ENCODE results near the gene ZSCAN20.

ZSCAN20 gene

GRCh38 chr1:33464552-33464951 is 7.9 kb upstream of the ZSCAN20 start:
- H3K36me3 ChIP-seq (ENCODE audit: insufficient read depth, low read length): no peaks in the 10 kb centered on the region
- no peaks in the 10 kb centered on the region for H3K79me2 ChIP-seq (ENCODE audit: control insufficient read depth, insufficient read depth, low read length, unreplicated experiment)
- no peaks in the 10 kb centered on the region for H3K27me3 ChIP-seq (ENCODE audit: insufficient read depth, low read length)
- H3K4me1 ChIP-seq (ENCODE audit: control insufficient read depth, insufficient read depth, low read length, unreplicated experiment): peaks cover 8% of the 10 kb centered on the region
- H3K4me3 ChIP-seq (ENCODE audit: low read depth, low read length): no peak overlapping the region
- no peak overlapping the region for H2AFZ ChIP-seq (ENCODE audit: low read length, unreplicated experiment)
- no peak overlapping the region for H3K27ac ChIP-seq (ENCODE audit: low read depth, low read length)

GRCh38 chr1:33465316-33465715 is 7.1 kb upstream of the ZSCAN20 start:
- H2AFZ ChIP-seq (ENCODE audit: low read length, unreplicated experiment): no peak overlapping the region
- H3K4me1 ChIP-seq (ENCODE audit: control insufficient read depth, insufficient read depth, low read length, unreplicated experiment): peaks cover under 1% of the 10 kb centered on the region
- H3K27me3 ChIP-seq (ENCODE audit: insufficient read depth, low read length): no peaks in the 10 kb centered on the region

GRCh38 chr1:33466159-33466558 is 6.3 kb upstream of the ZSCAN20 start:
- H2AFZ ChIP-seq (ENCODE audit: low read length, unreplicated experiment): no peak overlapping the region
- peaks cover 5% of the 10 kb centered on the region for H3K4me1 ChIP-seq (ENCODE audit: control insufficient read depth, insufficient read depth, low read length, unreplicated experiment)
- H3K27ac ChIP-seq (ENCODE audit: low read depth, low read length): no peak overlapping the region
- H3K4me3 ChIP-seq (ENCODE audit: low read depth, low read length): no peak overlapping the region
- no peaks in the 10 kb centered on the region for H3K36me3 ChIP-seq (ENCODE audit: insufficient read depth, low read length)
- no peaks in the 10 kb centered on the region for H3K27me3 ChIP-seq (ENCODE audit: insufficient read depth, low read length)
- H3K79me2 ChIP-seq (ENCODE audit: control insufficient read depth, insufficient read depth, low read length, unreplicated experiment): no peaks in the 10 kb centered on the region

More at GRCh38 chr1:33465316-33465715, 7.1 kb upstream of the ZSCAN20 start:
- H3K36me3 ChIP-seq (ENCODE audit: insufficient read depth, low read length): no peaks in the 10 kb centered on the region
- H3K4me3 ChIP-seq (ENCODE audit: low read depth, low read length): no peak overlapping the region
- no peak overlapping the region for H3K27ac ChIP-seq (ENCODE audit: low read depth, low read length)
- no peaks in the 10 kb centered on the region for H3K79me2 ChIP-seq (ENCODE audit: control insufficient read depth, insufficient read depth, low read length, unreplicated experiment)

- H2AFZ ChIP-seq (ENCODE audit: low read length, unreplicated experiment): no peak overlapping the region
- no peaks in the 10 kb centered on the region for H3K27me3 ChIP-seq (ENCODE audit: insufficient read depth, low read length)
- peaks cover 12% of the 10 kb centered on the region for H3K4me1 ChIP-seq (ENCODE audit: control insufficient read depth, insufficient read depth, low read length, unreplicated experiment)
- no peak overlapping the region for H3K4me3 ChIP-seq (ENCODE audit: low read depth, low read length)
- no peaks in the 10 kb centered on the region for H3K36me3 ChIP-seq (ENCODE audit: insufficient read depth, low read length)
- no peak overlapping the region for H3K27ac ChIP-seq (ENCODE audit: low read depth, low read length)
- peaks cover under 1% of the 10 kb centered on the region for H3K79me2 ChIP-seq (ENCODE audit: control insufficient read depth, insufficient read depth, low read length, unreplicated experiment)
Observed at GRCh38 chr1:33468011-33468410, 4.4 kb upstream of the ZSCAN20 start.

- no peak overlapping the region for H3K4me3 ChIP-seq (ENCODE audit: low read depth, low read length)
- no peaks in the 10 kb centered on the region for H3K36me3 ChIP-seq (ENCODE audit: insufficient read depth, low read length)
- H3K79me2 ChIP-seq (ENCODE audit: control insufficient read depth, insufficient read depth, low read length, unreplicated experiment): peaks cover 5% of the 10 kb centered on the region
- H3K27ac ChIP-seq (ENCODE audit: low read depth, low read length): no peak overlapping the region
- H3K4me1 ChIP-seq (ENCODE audit: control insufficient read depth, insufficient read depth, low read length, unreplicated experiment): peaks cover 17% of the 10 kb centered on the region
- no peak overlapping the region for H2AFZ ChIP-seq (ENCODE audit: low read length, unreplicated experiment)
- H3K27me3 ChIP-seq (ENCODE audit: insufficient read depth, low read length): no peaks in the 10 kb centered on the region
Observed at GRCh38 chr1:33468531-33468930, 3.9 kb upstream of the ZSCAN20 start.

- Histone ChIP-seq H3K4me1 (ENCODE audit: control insufficient read depth, insufficient read depth, low read length, unreplicated experiment) (peaks cover 22% of the 10 kb centered on the region), H3K4me3 (ENCODE audit: low read depth, low read length) (no peak overlapping the region), H3K27ac (ENCODE audit: low read depth, low read length) (no peak overlapping the region), H2AFZ (ENCODE audit: low read length, unreplicated experiment) (no peak overlapping the region), H3K79me2 (ENCODE audit: control insufficient read depth, insufficient read depth, low read length, unreplicated experiment) (peaks cover 5% of the 10 kb centered on the region), H3K27me3 (ENCODE audit: insufficient read depth, low read length) (no peaks in the 10 kb centered on the region), H3K36me3 (ENCODE audit: insufficient read depth, low read length) (no peaks in the 10 kb centered on the region)
Observed at GRCh38 chr1:33468967-33469366, 3.5 kb upstream of the ZSCAN20 start.

- Histone ChIP-seq H3K27me3 (ENCODE audit: insufficient read depth, low read length) (no peaks in the 10 kb centered on the region), H3K79me2 (ENCODE audit: control insufficient read depth, insufficient read depth, low read length, unreplicated experiment) (peaks cover 5% of the 10 kb centered on the region), H3K4me1 (ENCODE audit: control insufficient read depth, insufficient read depth, low read length, unreplicated experiment) (peaks cover 25% of the 10 kb centered on the region), H3K36me3 (ENCODE audit: insufficient read depth, low read length) (no peaks in the 10 kb centered on the region), H3K27ac (ENCODE audit: low read depth, low read length) (no peak overlapping the region), H3K4me3 (ENCODE audit: low read depth, low read length) (no peak overlapping the region), H2AFZ (ENCODE audit: low read length, unreplicated experiment) (no peak overlapping the region)
Observed at GRCh38 chr1:33469691-33470090, 2.8 kb upstream of the ZSCAN20 start.

- H3K4me3 ChIP-seq (ENCODE audit: low read depth, low read length): no peak overlapping the region
- H3K79me2 ChIP-seq (ENCODE audit: control insufficient read depth, insufficient read depth, low read length, unreplicated experiment): peaks cover 5% of the 10 kb centered on the region
- no peaks in the 10 kb centered on the region for H3K27me3 ChIP-seq (ENCODE audit: insufficient read depth, low read length)
- H3K4me1 ChIP-seq (ENCODE audit: control insufficient read depth, insufficient read depth, low read length, unreplicated experiment): peaks cover 25% of the 10 kb centered on the region
- no peaks in the 10 kb centered on the region for H3K36me3 ChIP-seq (ENCODE audit: insufficient read depth, low read length)
- peak overlapping the region; percentile 59 for H3K27ac ChIP-seq (ENCODE audit: low read depth, low read length)
- H2AFZ ChIP-seq (ENCODE audit: low read length, unreplicated experiment): peak overlapping the region; percentile 59
Observed at GRCh38 chr1:33470495-33471012, 1.9 kb upstream of the ZSCAN20 start.

- Histone ChIP-seq H2AFZ (ENCODE audit: low read length, unreplicated experiment) (peak overlapping the region; percentile 94), H3K4me3 (ENCODE audit: low read depth, low read length) (no peak overlapping the region), H3K27me3 (ENCODE audit: insufficient read depth, low read length) (no peaks in the 10 kb centered on the region), H3K36me3 (ENCODE audit: insufficient read depth, low read length) (no peaks in the 10 kb centered on the region), H3K79me2 (ENCODE audit: control insufficient read depth, insufficient read depth, low read length, unreplicated experiment) (peaks cover 5% of the 10 kb centered on the region), H3K27ac (ENCODE audit: low read depth, low read length) (0 out of 2 replicates have a peak overlapping the region, but pooled peaks have one; percentile 16), H3K4me1 (ENCODE audit: control insufficient read depth, insufficient read depth, low read length, unreplicated experiment) (peaks cover 25% of the 10 kb centered on the region)
Observed at GRCh38 chr1:33471416-33471815, 1.0 kb upstream of the ZSCAN20 start.

- Histone ChIP-seq H3K79me2 (ENCODE audit: control insufficient read depth, insufficient read depth, low read length, unreplicated experiment) (peaks cover 5% of the 10 kb centered on the region), H3K27me3 (ENCODE audit: insufficient read depth, low read length) (no peaks in the 10 kb centered on the region), H3K27ac (ENCODE audit: low read depth, low read length) (no peak overlapping the region), H3K4me3 (ENCODE audit: low read depth, low read length) (peak overlapping the region; percentile 87), H3K36me3 (ENCODE audit: insufficient read depth, low read length) (no peaks in the 10 kb centered on the region), H2AFZ (ENCODE audit: low read length, unreplicated experiment) (no peak overlapping the region), H3K4me1 (ENCODE audit: control insufficient read depth, insufficient read depth, low read length, unreplicated experiment) (peaks cover 25% of the 10 kb centered on the region)
Observed at GRCh38 chr1:33473900-33474299, 1.5 kb downstream of the ZSCAN20 start.

- Histone ChIP-seq H3K27me3 (ENCODE audit: insufficient read depth, low read length) (no peaks in the 10 kb centered on the region), H3K4me3 (ENCODE audit: low read depth, low read length) (no peak overlapping the region), H2AFZ (ENCODE audit: low read length, unreplicated experiment) (no peak overlapping the region), H3K79me2 (ENCODE audit: control insufficient read depth, insufficient read depth, low read length, unreplicated experiment) (peaks cover 5% of the 10 kb centered on the region), H3K27ac (ENCODE audit: low read depth, low read length) (no peak overlapping the region), H3K4me1 (ENCODE audit: control insufficient read depth, insufficient read depth, low read length, unreplicated experiment) (peaks cover 13% of the 10 kb centered on the region), H3K36me3 (ENCODE audit: insufficient read depth, low read length) (peaks cover 18% of the 10 kb centered on the region; the same call in 1 of the 2 replicates)
Observed at GRCh38 chr1:33477451-33477850, 5.0 kb downstream of the ZSCAN20 start.
